HL-60 (cell line): ENCODE results near the gene MORC4.

Experiments used
- GABPA ChIP-seq: IDR thresholded peaks from 2 replicates; pipeline ENCODE4 v1.6.1; 2012; ENCODE audit warnings: low read depth
- POLR2AphosphoS5 ChIP-seq: IDR thresholded peaks from 2 replicates; pipeline ENCODE4 v1.6.1; 2012; ENCODE audit warnings: low read depth
- REST ChIP-seq: IDR thresholded peaks from 2 replicates; pipeline ENCODE4 v1.6.1; 2012; ENCODE audit warnings: low read depth; ENCODE audit not compliant: insufficient replicate concordance
- SPI1 ChIP-seq: IDR thresholded peaks from 2 replicates; pipeline ENCODE4 v1.6.1; 2012; ENCODE audit warnings: low read depth, mild to moderate bottlenecking, borderline replicate concordance
- TF ChIP-seq, protein P1 (sequence below): IDR thresholded peaks from one replicate; pipeline ENCODE4 v1.5.1; 2011; ENCODE audit warnings: low read length, control low read depth, inconsistent platforms; ENCODE audit not compliant: insufficient read depth

GRCh38 chrX:106959901-106960300 is 40.1 kb downstream of the MORC4 start:
- TF ChIP-seq, protein P1, sequence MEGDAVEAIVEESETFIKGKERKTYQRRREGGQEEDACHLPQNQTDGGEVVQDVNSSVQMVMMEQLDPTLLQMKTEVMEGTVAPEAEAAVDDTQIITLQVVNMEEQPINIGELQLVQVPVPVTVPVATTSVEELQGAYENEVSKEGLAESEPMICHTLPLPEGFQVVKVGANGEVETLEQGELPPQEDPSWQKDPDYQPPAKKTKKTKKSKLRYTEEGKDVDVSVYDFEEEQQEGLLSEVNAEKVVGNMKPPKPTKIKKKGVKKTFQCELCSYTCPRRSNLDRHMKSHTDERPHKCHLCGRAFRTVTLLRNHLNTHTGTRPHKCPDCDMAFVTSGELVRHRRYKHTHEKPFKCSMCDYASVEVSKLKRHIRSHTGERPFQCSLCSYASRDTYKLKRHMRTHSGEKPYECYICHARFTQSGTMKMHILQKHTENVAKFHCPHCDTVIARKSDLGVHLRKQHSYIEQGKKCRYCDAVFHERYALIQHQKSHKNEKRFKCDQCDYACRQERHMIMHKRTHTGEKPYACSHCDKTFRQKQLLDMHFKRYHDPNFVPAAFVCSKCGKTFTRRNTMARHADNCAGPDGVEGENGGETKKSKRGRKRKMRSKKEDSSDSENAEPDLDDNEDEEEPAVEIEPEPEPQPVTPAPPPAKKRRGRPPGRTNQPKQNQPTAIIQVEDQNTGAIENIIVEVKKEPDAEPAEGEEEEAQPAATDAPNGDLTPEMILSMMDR, result no peak
- TF ChIP-seq POLR2AphosphoS5 (no peak), REST (no peak), SPI1 (no peak), GABPA (no peak)
